Adipocyte (in vitro differentiated cells): ENCODE data around the gene SCARB1.

Experiments
- DNase-seq: peaks from one replicate; pipeline ENCODE4 v3.0.0-alpha.2; 2015; ENCODE audit warnings: low read depth
- H3K27me3 ChIP-seq: replicated peaks from 2 replicates; pipeline ENCODE4 v1.7.0; 2013; ENCODE audit warnings: mild to moderate bottlenecking, low read length, moderate library complexity; ENCODE audit not compliant: control insufficient read depth, insufficient read depth
- H3K36me3 ChIP-seq: 2 replicates; pipeline ENCODE4 v1.7.0; 2013; ENCODE audit warnings: low read length, mild to moderate bottlenecking, moderate library complexity; ENCODE audit not compliant: control insufficient read depth, insufficient read depth, severe bottlenecking
- H3K4me1 ChIP-seq: 2 replicates; pipeline ENCODE4 v1.7.0; 2013; ENCODE audit warnings: mild to moderate bottlenecking, low read length, moderate library complexity; ENCODE audit not compliant: control insufficient read depth, insufficient read depth
- H3K4me3 ChIP-seq: 2 replicates; pipeline ENCODE4 v1.7.0; 2013; ENCODE audit warnings: mild to moderate bottlenecking, low read length, moderate library complexity
- H3K9ac ChIP-seq: 2 replicates; pipeline ENCODE4 v1.7.0; 2013; ENCODE audit warnings: mild to moderate bottlenecking, low read length, moderate library complexity
- H3K9me3 ChIP-seq: 2 replicates; pipeline ENCODE4 v1.7.0; 2013; ENCODE audit warnings: mild to moderate bottlenecking, low read length, moderate library complexity; ENCODE audit not compliant: control insufficient read depth

SCARB1 gene

DNA sequence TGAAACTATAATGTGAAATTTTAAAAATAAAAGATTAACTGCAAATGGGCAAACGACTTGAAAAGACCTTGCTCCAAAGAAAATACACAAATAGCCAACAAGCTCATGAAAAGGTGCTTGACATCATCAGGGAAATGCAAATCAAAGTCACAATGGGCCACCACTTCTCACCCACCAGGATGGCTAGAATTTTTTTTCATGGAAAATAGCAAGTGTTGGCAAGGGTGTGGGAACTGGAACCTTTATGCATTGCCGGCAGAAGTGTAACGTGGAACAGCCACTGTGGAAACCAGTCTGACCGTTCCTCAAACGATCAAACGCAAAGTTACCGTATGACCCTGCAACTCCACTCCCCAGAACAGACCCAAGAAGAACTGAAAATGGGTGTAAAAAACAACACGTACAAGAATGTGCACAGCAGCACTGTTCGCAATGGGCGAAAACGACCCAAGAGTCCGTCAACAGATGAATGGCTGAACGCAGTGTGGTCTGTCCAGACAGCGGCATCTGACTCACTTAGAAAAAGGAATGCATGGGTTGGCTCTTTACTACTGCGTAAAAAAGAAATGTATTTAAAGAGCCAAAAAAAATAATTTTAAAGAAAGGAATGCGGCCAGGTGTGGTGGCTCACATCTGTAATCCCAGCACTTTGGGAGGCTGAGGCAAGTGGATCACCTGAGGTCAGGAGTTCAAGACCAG lies 40.2 kb downstream of the SCARB1 start:
- peaks cover 9% of the 10 kb centered on the region for H3K4me1 ChIP-seq
- H3K27me3 ChIP-seq: no peaks in the 10 kb centered on the region
- no peaks in the 10 kb centered on the region for H3K9me3 ChIP-seq
- H3K4me3 ChIP-seq: no peak overlapping the region
- no peaks in the 10 kb centered on the region for H3K36me3 ChIP-seq
- no peak overlapping the region for H3K9ac ChIP-seq
- DNase-seq: no peak

DNA sequence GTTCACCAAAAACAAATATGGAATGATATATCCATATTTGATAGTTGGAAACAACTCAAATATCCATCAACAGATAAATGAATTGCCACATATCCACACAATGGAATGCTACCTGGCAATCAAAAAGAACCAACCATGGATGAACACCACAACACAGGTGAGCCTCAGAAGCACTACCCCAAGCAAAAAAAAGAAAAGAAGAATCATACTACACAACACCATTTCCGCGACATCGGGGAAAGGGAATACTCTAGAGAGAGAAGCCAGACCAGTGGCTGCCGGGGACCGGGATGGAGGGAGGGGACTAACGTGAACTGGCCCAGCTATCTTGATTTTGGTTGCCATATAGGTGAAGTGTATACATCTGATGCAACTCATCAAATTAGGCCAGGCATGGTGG lies 41.4 kb downstream of the SCARB1 start:
- Histone ChIP-seq H3K9me3 (no peaks in the 10 kb centered on the region), H3K27me3 (no peaks in the 10 kb centered on the region)

DNA sequence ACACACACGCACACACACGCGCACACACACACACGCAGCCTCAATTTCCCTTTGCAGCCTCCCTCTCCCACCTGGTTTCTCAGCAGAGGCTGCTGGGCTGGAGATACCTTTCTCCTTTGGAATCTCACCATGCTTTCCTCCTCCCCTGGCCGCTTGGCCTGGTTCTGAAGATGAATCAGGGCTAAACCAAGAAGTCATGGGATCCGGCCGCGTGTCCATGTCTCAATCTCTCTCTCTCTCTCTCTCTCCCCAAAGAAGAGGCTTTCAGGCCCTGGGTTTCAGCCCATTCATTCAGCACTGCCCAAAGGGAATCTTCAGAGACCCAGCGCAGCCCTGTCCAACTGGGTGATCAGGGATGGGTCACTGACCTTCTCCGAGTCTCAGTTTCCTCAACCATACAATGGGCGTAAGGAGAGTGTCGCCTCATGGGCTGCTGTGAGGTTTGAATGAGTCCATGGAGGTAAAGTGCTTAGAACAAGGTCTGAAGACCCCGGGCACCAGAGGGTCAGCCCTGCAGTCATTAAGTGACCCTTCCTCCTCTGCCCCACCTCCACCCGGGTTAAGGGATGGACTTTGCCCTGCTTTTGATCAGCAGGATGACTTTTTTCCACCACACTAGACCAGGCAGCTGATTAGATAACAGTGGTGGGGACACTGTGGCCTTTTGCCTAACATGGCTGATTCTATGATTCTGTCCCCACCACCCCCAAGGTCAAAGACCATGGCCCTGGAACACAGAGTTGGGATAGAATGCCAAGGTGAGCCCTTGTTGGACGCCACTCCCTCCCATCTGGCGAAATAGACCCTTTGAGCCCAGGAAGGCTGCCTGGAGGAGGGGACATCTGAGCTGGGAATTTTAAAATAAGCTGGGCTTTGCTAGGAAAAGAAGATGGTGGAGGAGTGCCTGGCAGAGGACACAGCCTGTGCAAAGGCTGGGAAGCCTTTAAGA lies 42.1 kb downstream of the SCARB1 start:
- Histone ChIP-seq H3K36me3 (no peaks in the 10 kb centered on the region), H3K9me3 (no peaks in the 10 kb centered on the region), H3K4me1 (peaks cover 3% of the 10 kb centered on the region), H3K4me3 (no peak overlapping the region), H3K9ac (no peak overlapping the region), H3K27me3 (no peaks in the 10 kb centered on the region)
- no peak for DNase-seq

More for the DNA sequence above, 41.4 kb downstream of the SCARB1 start:
- Histone ChIP-seq H3K4me3 (no peak overlapping the region), H3K4me1 (peaks cover 3% of the 10 kb centered on the region), H3K9ac (no peak overlapping the region), H3K36me3 (no peaks in the 10 kb centered on the region)
- no peak for DNase-seq

DNA sequence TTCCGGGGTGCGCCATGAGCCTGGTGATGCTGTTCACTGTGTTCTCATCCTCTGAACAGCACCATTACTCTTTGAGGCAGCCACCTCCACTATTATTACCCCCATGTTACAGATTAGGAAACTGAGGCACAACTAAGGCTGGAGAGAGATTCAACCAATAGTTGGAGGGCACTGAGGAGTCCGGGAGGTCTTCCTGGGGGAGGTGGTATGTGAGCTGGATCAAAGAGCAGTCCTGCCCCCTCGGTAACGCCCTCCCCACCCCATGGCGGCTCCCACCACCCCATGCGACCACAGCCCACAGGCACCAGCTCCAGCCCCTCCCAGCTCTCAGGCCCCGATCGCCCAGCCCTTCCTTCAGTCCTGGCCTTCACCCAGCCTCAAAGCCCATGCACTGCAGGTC lies 43.5 kb downstream of the SCARB1 start:
- no peak for DNase-seq
- Histone ChIP-seq H3K4me1 (peaks cover 3% of the 10 kb centered on the region), H3K4me3 (no peak overlapping the region), H3K27me3 (no peaks in the 10 kb centered on the region), H3K9me3 (no peaks in the 10 kb centered on the region), H3K9ac (no peak overlapping the region), H3K36me3 (no peaks in the 10 kb centered on the region)

DNA sequence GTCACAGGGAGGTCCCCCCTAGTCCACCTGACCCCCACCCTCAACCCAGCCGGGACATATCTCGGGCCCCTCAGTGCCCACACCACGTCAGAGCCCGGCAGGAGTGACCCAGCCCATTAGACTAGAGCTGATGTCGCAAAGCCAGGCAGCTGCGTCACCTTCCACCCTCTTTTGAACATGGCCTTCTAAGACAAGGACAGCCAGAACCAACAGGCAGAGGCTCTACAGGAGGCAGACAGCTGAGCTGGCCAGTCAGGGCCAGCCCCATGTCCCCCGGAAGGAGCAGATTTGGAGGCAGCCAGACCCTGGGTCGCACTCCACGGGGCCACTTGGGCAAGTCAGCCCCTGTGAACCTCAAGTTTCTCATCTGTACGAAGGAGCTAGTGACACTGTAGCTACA lies 44.1 kb downstream of the SCARB1 start:
- no peak for DNase-seq
- no peaks in the 10 kb centered on the region for H3K27me3 ChIP-seq
- peaks cover 5% of the 10 kb centered on the region for H3K36me3 ChIP-seq
- H3K4me1 ChIP-seq: peaks cover 3% of the 10 kb centered on the region
- no peaks in the 10 kb centered on the region for H3K9me3 ChIP-seq
- no peak overlapping the region for H3K9ac ChIP-seq
- no peak overlapping the region for H3K4me3 ChIP-seq

DNA sequence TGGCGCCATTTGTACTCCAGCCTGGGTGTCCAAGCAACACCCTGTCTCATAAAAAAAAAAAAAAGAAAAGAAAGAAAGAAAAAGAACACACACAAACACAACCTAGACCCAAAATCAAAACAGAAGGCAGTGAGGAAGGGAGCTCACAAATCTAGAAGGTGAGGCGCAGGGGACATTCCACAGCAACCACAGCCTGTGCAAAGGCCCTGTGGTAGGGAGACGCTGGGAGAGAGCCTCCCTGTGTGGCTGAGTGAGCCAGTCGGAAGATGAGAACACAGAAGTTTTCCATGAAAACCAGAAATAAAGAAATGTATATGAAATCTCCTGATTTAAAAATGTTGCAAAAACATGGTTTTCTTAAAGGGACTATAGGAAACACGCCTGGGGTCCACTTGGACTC lies 44.6 kb downstream of the SCARB1 start:
- no peaks in the 10 kb centered on the region for H3K27me3 ChIP-seq
- no peak overlapping the region for H3K9ac ChIP-seq
- no peaks in the 10 kb centered on the region for H3K9me3 ChIP-seq
- H3K4me1 ChIP-seq: peaks cover 3% of the 10 kb centered on the region
- DNase-seq: no peak
- no peak overlapping the region for H3K4me3 ChIP-seq
- H3K36me3 ChIP-seq: peaks cover 10% of the 10 kb centered on the region

DNA sequence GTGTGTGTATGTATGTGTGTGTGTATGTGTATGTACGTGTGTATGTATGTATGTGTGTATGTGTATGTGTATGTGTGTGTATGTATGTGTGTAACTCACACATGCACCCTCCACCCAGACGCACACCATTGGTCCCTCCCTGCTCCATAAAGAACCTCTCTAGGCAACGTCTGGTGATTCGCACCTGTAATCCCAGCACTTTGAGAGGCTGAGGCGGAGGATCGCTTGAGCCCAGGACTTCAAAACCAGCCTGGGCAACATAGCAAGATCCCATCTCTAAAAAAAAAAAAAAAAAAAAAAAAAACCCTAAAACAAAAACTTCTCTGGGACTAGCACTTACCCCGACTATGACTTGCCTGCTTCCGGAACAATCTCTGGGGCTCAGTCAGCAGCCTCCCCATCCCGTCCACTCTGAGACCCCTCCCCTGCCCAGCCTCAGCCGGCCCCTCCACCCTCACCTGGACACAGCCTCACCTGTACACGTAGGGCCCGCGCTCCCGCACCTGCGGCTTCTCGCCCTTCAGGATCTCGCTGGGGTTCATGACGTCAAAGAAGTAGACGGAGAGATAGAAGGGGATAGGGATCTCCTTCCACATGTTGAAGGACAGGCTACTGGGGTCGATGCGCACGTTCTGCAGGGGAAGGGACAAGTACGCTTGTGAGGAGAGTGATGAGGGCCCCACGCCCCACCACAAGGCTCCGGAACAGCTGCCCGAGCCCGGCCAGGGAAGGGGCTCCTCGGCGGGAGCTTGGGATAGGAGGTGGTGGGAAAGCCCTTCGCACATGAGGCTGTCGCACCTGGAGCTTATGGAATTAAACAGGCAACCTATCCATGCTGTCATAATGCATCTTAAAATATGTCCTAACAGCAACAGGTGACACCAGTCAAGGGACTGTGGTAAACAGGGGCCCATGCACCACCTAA lies 46.3 kb downstream of the SCARB1 start:
- Histone ChIP-seq H3K4me1 (peaks cover 3% of the 10 kb centered on the region), H3K36me3 (peaks cover 26% of the 10 kb centered on the region), H3K9ac (no peak overlapping the region), H3K9me3 (no peaks in the 10 kb centered on the region), H3K4me3 (no peak overlapping the region), H3K27me3 (no peaks in the 10 kb centered on the region)
- no peak for DNase-seq

DNA sequence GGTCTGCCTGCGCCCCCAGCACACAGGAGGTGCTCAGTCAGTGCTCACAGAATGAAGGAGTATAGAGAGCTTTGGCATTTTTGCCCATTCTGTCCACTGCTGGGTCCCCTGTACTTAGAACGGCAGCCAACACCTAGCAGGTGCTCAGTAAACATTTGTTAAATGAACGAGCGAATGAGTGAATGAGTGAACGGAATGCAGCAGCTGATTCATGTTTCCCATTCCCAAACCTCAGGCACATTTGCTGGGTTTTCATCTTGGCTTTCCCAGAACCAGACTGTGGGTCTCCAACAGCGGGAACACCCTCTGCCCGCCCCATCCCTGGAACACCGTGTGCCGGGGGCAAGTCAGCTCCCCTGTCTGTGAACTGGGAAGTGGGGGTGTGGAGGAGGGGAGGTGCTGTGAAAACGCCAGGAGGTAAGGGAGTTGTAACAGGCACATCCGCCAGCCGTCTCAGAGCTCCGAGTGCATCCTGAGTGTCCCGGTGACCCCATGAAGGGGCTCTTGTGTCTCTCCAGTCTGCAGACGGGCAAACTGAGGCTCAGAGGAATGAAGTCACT lies 47.3 kb downstream of the SCARB1 start:
- Histone ChIP-seq H3K9ac (no peak overlapping the region), H3K9me3 (no peaks in the 10 kb centered on the region), H3K4me3 (no peak overlapping the region), H3K36me3 (peaks cover 32% of the 10 kb centered on the region), H3K27me3 (no peaks in the 10 kb centered on the region), H3K4me1 (peaks cover 3% of the 10 kb centered on the region)
- DNase-seq: no peak

DNA sequence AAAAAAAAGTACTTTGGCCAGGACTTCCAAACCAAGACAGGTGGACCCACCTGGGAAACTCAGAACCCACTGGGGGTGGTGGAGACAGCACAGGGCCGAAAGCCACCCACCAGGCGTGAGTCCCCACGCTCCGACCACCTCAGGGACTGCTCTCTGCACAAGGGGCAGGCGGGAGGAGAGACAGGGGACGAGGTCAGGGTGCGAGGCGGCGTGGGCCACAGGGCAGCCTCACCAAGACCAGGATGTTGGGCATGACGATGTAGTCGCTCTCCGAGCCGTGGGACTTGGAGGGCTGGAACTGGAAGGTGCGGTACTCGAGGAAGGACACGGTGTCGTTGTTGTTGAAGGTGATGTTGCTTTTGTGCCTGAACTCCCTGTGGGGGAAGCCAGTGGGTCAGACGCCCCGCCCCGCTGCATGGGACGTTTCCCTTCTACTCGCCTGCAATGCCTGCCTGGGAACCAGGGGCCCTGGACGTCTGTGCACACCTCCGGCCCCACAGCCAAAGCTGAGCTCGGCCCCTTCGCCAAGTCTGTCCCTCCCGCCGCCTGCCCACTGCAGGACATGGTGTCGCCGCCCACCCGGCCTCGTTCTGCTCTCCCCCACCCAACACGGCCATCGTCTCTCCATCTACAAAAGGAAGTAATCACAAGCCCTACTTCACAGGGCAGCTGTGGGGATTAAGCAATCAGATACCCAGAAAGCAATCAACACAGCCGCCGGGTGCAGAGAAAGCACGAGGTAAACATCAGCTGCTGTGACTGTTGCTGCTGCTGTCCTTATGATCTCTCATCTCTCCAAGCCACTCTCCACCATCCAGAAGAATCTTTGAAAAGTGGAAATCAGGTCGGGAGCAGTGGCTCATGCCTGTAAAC lies 48.7 kb downstream of the SCARB1 start:
- Histone ChIP-seq H3K36me3 (peaks cover 39% of the 10 kb centered on the region), H3K4me1 (peaks cover 6% of the 10 kb centered on the region), H3K9ac (no peak overlapping the region), H3K9me3 (no peaks in the 10 kb centered on the region), H3K4me3 (no peak overlapping the region), H3K27me3 (no peaks in the 10 kb centered on the region)
- DNase-seq: no peak

DNA sequence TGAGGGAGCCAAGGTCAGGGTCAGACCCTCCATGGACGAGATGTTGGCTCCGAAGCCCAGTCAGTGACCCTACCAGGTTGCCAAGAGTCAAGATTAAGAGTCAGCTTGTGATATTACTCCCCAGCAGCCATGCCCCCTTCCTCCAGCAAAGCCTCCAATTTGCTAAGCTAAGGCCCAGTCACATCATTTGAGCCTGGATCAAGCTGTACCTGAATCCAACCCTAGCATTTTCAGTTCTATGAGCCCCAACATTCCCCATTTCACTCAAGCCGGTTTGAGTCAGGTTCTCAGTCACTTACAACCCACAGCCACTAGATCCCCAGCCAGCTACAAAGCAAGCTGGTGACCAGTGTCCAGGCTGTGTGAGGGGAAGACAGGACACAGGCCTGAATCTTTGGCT lies 49.9 kb downstream of the SCARB1 start:
- Histone ChIP-seq H3K9me3 (no peaks in the 10 kb centered on the region), H3K36me3 (peaks cover 46% of the 10 kb centered on the region), H3K9ac (no peak overlapping the region), H3K4me3 (no peak overlapping the region), H3K27me3 (no peaks in the 10 kb centered on the region), H3K4me1 (peaks cover 5% of the 10 kb centered on the region)
- DNase-seq: no peak
